Uterus (tissue), 4 donors: ENCODE measurements around the gene BCL2L14. TPM values are rescaled to one million over a fixed set of nuclear protein-coding genes. Genes with fewer than 3 reads are reported as not detected.

ENCODE experiments used
- DNase-seq, 2 donors: peaks; one replicate each; pipeline ENCODE4 v3.0.0-alpha.2; 2019 to 2020
- H3K27ac ChIP-seq, 2 donors: fragments of 200-600 bp; sonication (generic); 1 replicate in 1 of 2; 2 replicates in 1 of 2; pipeline ENCODE4 v1.5.1; 2016 to 2018
- H3K27me3 ChIP-seq, 2 donors: fragments of 200-600 bp; sonication (generic); one replicate each; pipeline ENCODE4 v1.5.1; 2018 to 2019; ENCODE audit warnings: control low read depth in 1 of 2
- H3K36me3 ChIP-seq, 2 donors: fragments of 200-600 bp; sonication (generic); one replicate each; pipeline ENCODE4 v1.5.1; 2019; ENCODE audit warnings: control low read depth in 1 of 2
- H3K4me1 ChIP-seq, 2 donors: fragments of 200-600 bp; sonication (generic); one replicate each; pipeline ENCODE4 v1.5.1; 2018 to 2019; ENCODE audit warnings: control low read depth in 1 of 2
- H3K4me3 ChIP-seq, 2 donors: fragments of 200-600 bp; sonication (generic); 1 replicate in 1 of 2; 2 replicates in 1 of 2; pipeline ENCODE4 v1.5.1; 2018 to 2019; ENCODE audit warnings: mild to moderate bottlenecking in 1 of 2
- H3K9me3 ChIP-seq, 2 donors: fragments of 200-600 bp; sonication (generic); one replicate each; pipeline ENCODE4 v1.5.1; 2019; ENCODE audit warnings: control low read depth in 1 of 2
- CTCF ChIP-seq, 4 experiments: fragments of 200-600 bp in 2 of 4; fragments of 450-650 bp in 2 of 4; sonication (generic) in 2 of 4; IDR thresholded peaks; one replicate each; pipeline ENCODE4 v1.5.1; 2016 to 2019; ENCODE audit warnings: antibody characterized with exemption in 4 of 4, mild to moderate bottlenecking in 2 of 4, moderate library complexity in 1 of 4
- POLR2A ChIP-seq, 2 donors: fragments of 450-650 bp; IDR thresholded peaks; one replicate each; pipeline ENCODE4 v1.6.1; 2016; ENCODE audit warnings: antibody characterized with exemption in 2 of 2, mild to moderate bottlenecking in 1 of 2, moderate library complexity in 1 of 2
- intact Hi-C: fragments of 100-400 bp; cut with DNase I; formaldehyde crosslinking; loops from one replicate; pipeline ENCODE4 v1.15.1; 2023; ENCODE audit warnings: low total_unique reads
- total RNA-seq, 4 donors: library from RNA; depleted of rRNA in 3 of 4; stranded (reverse); fragments of >200 nt in 3 of 4; gene quantifications; one replicate each; pipeline versions ENCODE4 v1.1.0 to v1.2.4, GENCODE V29; 2014 to 2023
- donor health status: DM: yes; HTN: yes; CAD: no.

Gene BCL2L14
- not detected for total RNA-seq

- TF ChIP-seq POLR2A (IDR thresholded peaks at IDR 0.05) (no peak), CTCF (IDR thresholded peaks at IDR 0.05) (no peak)
- no peaks in the 10 kb centered on the region for H3K9me3 ChIP-seq
- DNase-seq, result no peak
- no peaks in the 10 kb centered on the region for H3K36me3 ChIP-seq
- intact Hi-C loops, result no loop called here
- H3K27ac ChIP-seq, result no peak within 1 kb of the TSS
- no peaks in the 10 kb centered on the region for H3K4me1 ChIP-seq
- H3K4me3 ChIP-seq, result no peak within 1 kb of the TSS
- no peaks in the 10 kb centered on the region for H3K27me3 ChIP-seq
These were observed at the start of gene BCL2L14 for GRCh38 chr12:12070674-12071656. Gene BCL2L14 (plus strand): TSS chr12:12070939. CDS start chr12:12079306, 8,367 bp downstream.

- Histone ChIP-seq H3K27ac (no peak overlapping the region), H3K27me3 (no peaks in the 10 kb centered on the region), H3K4me1 (no peaks in the 10 kb centered on the region), H3K4me3 (no peak overlapping the region), H3K36me3 (no peaks in the 10 kb centered on the region), H3K9me3 (no peaks in the 10 kb centered on the region)
- TF ChIP-seq CTCF (IDR thresholded peaks at IDR 0.05), result no peak
- TF ChIP-seq POLR2A (IDR thresholded peaks at IDR 0.05), result no peak
- intact Hi-C loops, result no loop called here
- DNase-seq, result no peak
These were observed 48.3 kb upstream of the BCL2L14 start for GRCh38 chr12:12022306-12022936.

GRCh38 chr12:12023456-12023855 is 47.3 kb upstream of the BCL2L14 start:
- TF ChIP-seq POLR2A (IDR thresholded peaks at IDR 0.05) (no peak), CTCF (IDR thresholded peaks at IDR 0.05) (no peak)
- H3K4me3 ChIP-seq, result no peak overlapping the region
- H3K27ac ChIP-seq, result no peak overlapping the region
- no peaks in the 10 kb centered on the region for H3K4me1 ChIP-seq
- no peaks in the 10 kb centered on the region for H3K36me3 ChIP-seq
- no peaks in the 10 kb centered on the region for H3K9me3 ChIP-seq
- no peaks in the 10 kb centered on the region for H3K27me3 ChIP-seq
- no peak for DNase-seq
- intact Hi-C loops, result no loop called here

GRCh38 chr12:12024911-12025682 is 45.6 kb upstream of the BCL2L14 start:
- Histone ChIP-seq H3K4me3 (no peak overlapping the region), H3K36me3 (no peaks in the 10 kb centered on the region), H3K27ac (no peak overlapping the region), H3K9me3 (no peaks in the 10 kb centered on the region), H3K27me3 (no peaks in the 10 kb centered on the region), H3K4me1 (no peaks in the 10 kb centered on the region)
- intact Hi-C loops, result no loop called here
- no peak for DNase-seq
- TF ChIP-seq POLR2A (IDR thresholded peaks at IDR 0.05), result no peak
- no peak for TF ChIP-seq CTCF (IDR thresholded peaks at IDR 0.05)
